HepG2 (cell line): ENCODE data around the gene MALRD1.

ENCODE experiments used
- CTCF ChIP-seq: sonication (generic); formaldehyde crosslinking; IDR thresholded peaks from 2 replicates; pipeline ENCODE4 v1.5.0; 2020; ENCODE audit warnings: mild to moderate bottlenecking, missing genetic modification reagents, moderate library complexity
- ELK4 ChIP-seq: sonication (generic); formaldehyde crosslinking; IDR thresholded peaks from 2 replicates; pipeline ENCODE4 v1.9.0; 2021; ENCODE audit warnings: missing genetic modification reagents, borderline replicate concordance
- ZNF121 ChIP-seq: sonication (generic); formaldehyde crosslinking; IDR thresholded peaks from 2 replicates; pipeline ENCODE4 v1.5.0; 2020; ENCODE audit warnings: mild to moderate bottlenecking, missing genetic modification reagents

GRCh38 chr10:19579761-19580545 lies 531.4 kb downstream of the MALRD1 start:
- TF ChIP-seq ZNF121 (CRISPR knock-in tag) (no peak), CTCF (CRISPR knock-in tag) (no peak), ELK4 (CRISPR knock-in tag) (no peak)
